H9 (cell line): ENCODE results near the gene TCF25. TPM values are rescaled to one million over a fixed set of nuclear protein-coding genes. Genes with fewer than 3 reads are reported as not detected.

Experiments used
- DNase-seq: peaks from one replicate; pipeline ENCODE4 v3.0.0-alpha.2; 2017
- H2AFZ ChIP-seq: one replicate; pipeline ENCODE4 v1.6.1; 2013; ENCODE audit warnings: mild to moderate bottlenecking, low read length, control low read depth, moderate library complexity
- H2AK5ac ChIP-seq: 2 replicates; pipeline ENCODE4 v1.6.1; 2013; ENCODE audit warnings: low read length, control low read depth, mixed read lengths; ENCODE audit not compliant: insufficient read length
- H2BK120ac ChIP-seq: one replicate; pipeline ENCODE4 v1.6.1; 2013; ENCODE audit warnings: low read depth, mild to moderate bottlenecking, low read length, control low read depth, inconsistent platforms; ENCODE audit not compliant: poor library complexity, severe bottlenecking
- H2BK12ac ChIP-seq: 2 replicates; pipeline ENCODE4 v1.6.1; 2013; ENCODE audit warnings: low read length, control low read depth, mixed read lengths, low read depth; ENCODE audit not compliant: insufficient read length
- H2BK15ac ChIP-seq: 2 replicates; pipeline ENCODE4 v1.6.1; 2013; ENCODE audit warnings: low read depth, low read length, control low read depth
- H2BK20ac ChIP-seq: one replicate; pipeline ENCODE4 v1.6.1; 2013; ENCODE audit warnings: low read depth, mild to moderate bottlenecking, low read length, control low read depth, inconsistent platforms; ENCODE audit not compliant: poor library complexity, severe bottlenecking
- H2BK5ac ChIP-seq: 2 replicates; pipeline ENCODE4 v1.6.1; 2013; ENCODE audit warnings: low read length, control low read depth, mixed read lengths; ENCODE audit not compliant: insufficient read length
- H3K14ac ChIP-seq: 2 replicates; pipeline ENCODE4 v1.6.1; 2013; ENCODE audit warnings: low read length, control low read depth; ENCODE audit not compliant: insufficient read depth
- H3K18ac ChIP-seq: 2 replicates; pipeline ENCODE4 v1.6.1; 2013; ENCODE audit warnings: low read depth, mild to moderate bottlenecking, mixed read lengths, low read length, control low read depth; ENCODE audit not compliant: insufficient read length
- H3K23ac ChIP-seq: 2 replicates; pipeline ENCODE4 v1.6.1; 2013; ENCODE audit warnings: low read length, control low read depth, mixed read lengths, low read depth; ENCODE audit not compliant: insufficient read length
- H3K23me2 ChIP-seq: 2 replicates; pipeline ENCODE4 v1.6.1; 2013; ENCODE audit warnings: low read depth, mild to moderate bottlenecking, mixed read lengths, low read length, control low read depth; ENCODE audit not compliant: insufficient read length, poor library complexity, severe bottlenecking
- H3K27ac ChIP-seq: 2 replicates; pipeline ENCODE4 v1.5.1; 2013; ENCODE audit warnings: low read length, control low read depth, mixed read lengths, low read depth; ENCODE audit not compliant: insufficient read length
- H3K27me3 ChIP-seq: 2 replicates; pipeline ENCODE4 v1.6.1; 2013; ENCODE audit warnings: low read length, control low read depth, inconsistent platforms; ENCODE audit not compliant: insufficient read depth
- H3K4ac ChIP-seq: 2 replicates; pipeline ENCODE4 v1.6.1; 2013; ENCODE audit warnings: low read depth, mild to moderate bottlenecking, control low read depth, inconsistent platforms, low read length, moderate library complexity
- H3K4me1 ChIP-seq: 2 replicates; pipeline ENCODE4 v1.6.1; 2013; ENCODE audit warnings: low read length, control low read depth, inconsistent platforms; ENCODE audit not compliant: insufficient read depth
- H3K4me2 ChIP-seq: 2 replicates; pipeline ENCODE4 v1.6.1; 2013; ENCODE audit warnings: low read length, control low read depth, mixed read lengths; ENCODE audit not compliant: insufficient read length, insufficient read depth
- H3K56ac ChIP-seq: 2 replicates; pipeline ENCODE4 v1.6.1; 2013; ENCODE audit warnings: low read depth, mild to moderate bottlenecking, mixed read lengths, low read length, control low read depth; ENCODE audit not compliant: insufficient read length
- H3K79me1 ChIP-seq: 2 replicates; pipeline ENCODE4 v1.6.1; 2013; ENCODE audit warnings: low read depth, mild to moderate bottlenecking, moderate library complexity, low read length, control low read depth, inconsistent platforms; ENCODE audit not compliant: insufficient read depth, poor library complexity, severe bottlenecking
- H3K79me2 ChIP-seq: 2 replicates; pipeline ENCODE4 v1.6.1; 2013; ENCODE audit warnings: low read length, control low read depth, inconsistent platforms; ENCODE audit not compliant: insufficient read depth
- H3K9ac ChIP-seq: 2 replicates; pipeline ENCODE4 v1.6.1; 2013; ENCODE audit warnings: low read length, control low read depth, mixed read lengths; ENCODE audit not compliant: insufficient read length; ENCODE audit errors: extremely low read depth
- H3K9me3 ChIP-seq: one replicate; pipeline ENCODE4 v1.6.1; 2013; ENCODE audit warnings: low read depth, low read length, inconsistent platforms; ENCODE audit not compliant: control insufficient read depth
- H3T11ph ChIP-seq: one replicate; pipeline ENCODE4 v1.6.1; 2013; ENCODE audit warnings: mild to moderate bottlenecking, low read length, control low read depth, inconsistent platforms
- H4K20me1 ChIP-seq: one replicate; pipeline ENCODE4 v1.6.1; 2013; ENCODE audit not compliant: control insufficient read depth, insufficient read length, insufficient read depth
- H4K5ac ChIP-seq: 2 replicates; pipeline ENCODE4 v1.6.1; 2013; ENCODE audit warnings: low read depth, mild to moderate bottlenecking, mixed read lengths, low read length, control low read depth; ENCODE audit not compliant: insufficient read length
- H4K8ac ChIP-seq: replicated peaks from 2 replicates; pipeline ENCODE4 v1.6.1; 2013; ENCODE audit warnings: low read length, control low read depth, mixed read lengths, low read depth; ENCODE audit not compliant: insufficient read length
- H4K91ac ChIP-seq: 2 replicates; pipeline ENCODE4 v1.6.1; 2013; ENCODE audit warnings: low read depth, mild to moderate bottlenecking, moderate library complexity, mixed read lengths, low read length, control low read depth; ENCODE audit not compliant: insufficient read length
- H3K27ac Mint-ChIP-seq, 3 experiments: 2 replicates in 2 of 3; 3 replicates in 1 of 3; pipeline ENCODE4 v1.8.0; 2020 to 2021; ENCODE audit warnings: mixed read lengths in 3 of 3, mild to moderate bottlenecking in 1 of 3, moderate library complexity in 1 of 3
- H3K27me3 Mint-ChIP-seq: 2 replicates; pipeline ENCODE4 v1.8.0; 2021; ENCODE audit warnings: low read depth, mild to moderate bottlenecking, moderate library complexity, mixed read lengths
- H3K36me3 Mint-ChIP-seq, 3 experiments: 2 replicates in 2 of 3; 3 replicates in 1 of 3; pipeline ENCODE4 v1.8.0; 2020 to 2021; ENCODE audit warnings: low read depth in 3 of 3, mixed read lengths in 3 of 3; ENCODE audit not compliant: insufficient read depth in 1 of 3
- H3K4me1 Mint-ChIP-seq, 2 experiments: 2 replicates each; pipeline ENCODE4 v1.8.0; 2020; ENCODE audit warnings: mixed read lengths in 2 of 2
- H3K4me3 Mint-ChIP-seq, 2 experiments: 2 replicates in 1 of 2; 3 replicates in 1 of 2; pipeline ENCODE4 v1.8.0; 2020 to 2021; ENCODE audit warnings: mild to moderate bottlenecking in 2 of 2, mixed read lengths in 2 of 2, moderate library complexity in 1 of 2
- H3K9me3 Mint-ChIP-seq, 2 experiments: 2 replicates in 1 of 2; 3 replicates in 1 of 2; pipeline ENCODE4 v1.8.0; 2020; ENCODE audit warnings: mild to moderate bottlenecking in 2 of 2, mixed read lengths in 2 of 2, moderate library complexity in 1 of 2
- CTCF ChIP-seq: fragments of 200-600 bp; sonication (generic); conservative IDR thresholded peaks from 3 replicates; pipeline ENCODE4 v1.8.0; 2021; ENCODE audit warnings: antibody characterized with exemption, mild to moderate bottlenecking
- WGBS: extraction: QIAGEN DNeasy Blood & Tissue Kit; methylation state at CpG from one replicate; pipeline ENCODE4 v1.1.7; 2013; ENCODE audit warnings: missing lambda C conversion rate, low lambda C conversion rate, mixed read lengths; ENCODE audit not compliant: insufficient read length; ENCODE audit errors: extremely low coverage; 5-methylcytosine and 5-hydroxymethylcytosine counted together
- total RNA-seq: library from RNA; stranded (reverse); gene quantifications from 2 replicates; pipeline ENCODE4 v1.2.1, GENCODE V29; 2021

Gene TCF25
- total RNA-seq, 1 experiment from 2014 or later: 109 TPM

GRCh38 chr16:89924925-89925307 is 51.5 kb downstream of the TCF25 start:
- H3K4me1 ChIP-seq: no peaks in the 10 kb centered on the region; the same call in 1 of the 2 replicates
- no peak overlapping the region for H3K14ac ChIP-seq
- H2BK20ac ChIP-seq: no peak overlapping the region
- no peak overlapping the region for H3K18ac ChIP-seq
- Mint-ChIP-seq H3K27me3 (peaks cover 12% of the 10 kb centered on the region), H3K4me1 (peaks cover 23 to 32% of the 10 kb centered on the region in 2 experiments), H3K4me3 (peak overlapping the region; percentile 67 to 80), H3K36me3 (peaks cover 2 to 13% (median 9%) of the 10 kb centered on the region in 3 experiments; a peak in 5 of 7 replicates), H3K9me3 (no peaks in the 10 kb centered on the region; a peak in 1 of 5 replicates), H3K27ac (no peak overlapping the region)
- H3K79me1 ChIP-seq: peaks cover 3% of the 10 kb centered on the region
- H4K8ac ChIP-seq: no peak overlapping the region
- no CpG with 5 or more reads among the region's 4 CpGs for WGBS
- no peak overlapping the region for H4K5ac ChIP-seq
- H3T11ph ChIP-seq: no peak overlapping the region
- no peak overlapping the region for H2BK120ac ChIP-seq
- no peak overlapping the region for H3K27ac ChIP-seq
- no peak overlapping the region for H4K91ac ChIP-seq
- H3K27me3 ChIP-seq: no peaks in the 10 kb centered on the region
- no peak overlapping the region for H3K9ac ChIP-seq
- 0 out of 2 replicates have a peak, but pooled peaks cover 2% of the 10 kb centered on the region for H3K79me2 ChIP-seq
- no peak overlapping the region for H3K56ac ChIP-seq
- peak overlapping the region; percentile 62 for H3K4me2 ChIP-seq
- no peak overlapping the region for H2AFZ ChIP-seq
- H3K23ac ChIP-seq: no peak overlapping the region
- no peak for TF ChIP-seq CTCF
- H3K4ac ChIP-seq: no peak overlapping the region
- no peak overlapping the region for H2BK5ac ChIP-seq
- no peak overlapping the region for H2AK5ac ChIP-seq
- H2BK15ac ChIP-seq: no peak overlapping the region
- no peaks in the 10 kb centered on the region for H4K20me1 ChIP-seq
- no peaks in the 10 kb centered on the region for H3K9me3 ChIP-seq
- H3K23me2 ChIP-seq: peaks cover 18% of the 10 kb centered on the region
- no peak for DNase-seq
- no peak overlapping the region for H2BK12ac ChIP-seq
